Suppressor macrophage treated with lipopolysaccharide for 4 hours (primary cell): ENCODE data around the gene ESPNL.
A peak's percentile ranks its signal among the peaks of the same experiment; 100 is the strongest.

Experiments used
- DNase-seq: peaks from one replicate; pipeline ENCODE4 v3.0.0-alpha.2; 2020

Gene ESPNL

GRCh38 chr2:238144262-238144661 is 44.1 kb downstream of the ESPNL start:
- DNase-seq: no peak

DNA sequence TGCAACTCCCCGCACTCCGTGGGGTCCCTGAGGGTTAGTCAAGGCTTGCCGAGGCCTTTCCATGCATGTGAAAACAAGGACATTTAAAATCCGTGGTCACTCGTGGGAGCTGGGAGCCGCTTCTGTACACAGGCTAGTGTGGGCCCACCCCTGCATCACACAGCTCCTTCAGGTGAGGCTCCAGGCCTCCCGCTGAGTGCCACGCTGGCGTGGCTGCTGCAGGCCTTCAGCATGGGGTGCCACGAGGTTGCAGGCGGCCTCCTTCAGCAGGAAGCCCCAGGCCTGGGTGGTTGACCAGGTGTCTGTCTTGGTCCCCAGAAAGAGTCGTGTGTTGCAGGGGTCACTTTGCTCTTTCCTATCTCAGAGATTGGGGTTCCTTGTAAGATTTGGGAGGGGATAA is 44.9 kb downstream of the ESPNL start:
- no peak for DNase-seq

DNA sequence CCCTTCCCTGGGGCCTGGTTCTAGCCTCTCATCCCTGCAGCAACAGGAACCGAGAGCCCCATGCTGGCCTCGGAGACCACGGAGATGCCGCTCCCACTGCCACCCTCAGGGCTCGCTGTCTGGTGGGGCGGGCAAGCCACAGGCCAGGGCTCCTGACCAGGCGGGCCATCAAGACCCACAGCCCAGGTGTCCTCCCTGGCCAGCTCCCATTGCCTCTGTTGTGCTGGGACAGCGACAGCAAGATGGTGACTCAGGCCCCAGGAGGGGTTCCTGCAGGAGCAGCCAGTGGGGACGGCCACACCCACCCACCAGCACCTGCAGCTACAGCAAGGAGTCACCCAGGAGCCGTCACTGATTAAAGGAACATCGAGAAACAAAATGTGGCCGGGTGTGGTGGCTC is 45.7 kb downstream of the ESPNL start:
- no peak for DNase-seq

- no peak for DNase-seq
Measured at GRCh38 chr2:238146884-238147544, 46.9 kb downstream of the ESPNL start.

- DNase-seq: no peak
Measured at GRCh38 chr2:238148981-238149380, 48.8 kb downstream of the ESPNL start.

DNA sequence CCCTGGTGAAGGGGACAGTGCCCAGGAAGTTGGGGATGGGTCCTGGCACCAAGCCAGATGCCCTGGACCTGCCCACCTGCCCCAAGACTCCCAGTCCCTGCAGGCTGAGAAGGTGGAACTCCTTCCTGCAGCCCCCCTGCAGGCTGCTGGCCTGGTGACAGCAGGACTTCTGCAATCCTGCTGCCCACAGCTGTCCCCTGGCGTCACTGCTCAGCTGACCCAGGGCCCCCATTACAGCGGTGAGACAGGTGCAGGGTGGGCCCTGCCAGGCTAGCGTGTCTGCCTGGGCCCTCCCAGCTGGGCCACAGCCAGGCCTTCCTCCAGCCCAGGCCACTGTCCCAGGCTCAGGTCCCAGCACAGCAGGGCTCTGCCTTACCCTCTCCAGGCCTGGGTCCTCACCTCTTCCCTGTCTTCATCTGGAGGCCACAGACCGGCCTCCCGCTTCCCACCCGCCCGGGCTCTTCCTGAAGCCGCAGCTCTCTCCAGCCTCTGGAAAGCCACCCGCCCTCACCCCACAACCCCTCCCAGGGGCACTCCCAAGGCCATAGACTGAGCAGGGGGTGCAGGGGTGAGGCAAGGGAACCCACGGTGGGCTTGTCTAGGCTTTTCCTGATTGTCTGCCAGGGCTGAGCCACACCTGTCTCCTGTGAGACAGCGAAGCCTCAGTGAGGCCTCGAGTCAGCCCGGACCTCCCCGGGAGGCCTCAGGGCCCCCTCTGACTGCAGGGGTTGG is 49.9 kb downstream of the ESPNL start:
- DNase-seq: no peak

GRCh38 chr2:238150686-238151085 is 50.5 kb downstream of the ESPNL start:
- no peak for DNase-seq

DNA sequence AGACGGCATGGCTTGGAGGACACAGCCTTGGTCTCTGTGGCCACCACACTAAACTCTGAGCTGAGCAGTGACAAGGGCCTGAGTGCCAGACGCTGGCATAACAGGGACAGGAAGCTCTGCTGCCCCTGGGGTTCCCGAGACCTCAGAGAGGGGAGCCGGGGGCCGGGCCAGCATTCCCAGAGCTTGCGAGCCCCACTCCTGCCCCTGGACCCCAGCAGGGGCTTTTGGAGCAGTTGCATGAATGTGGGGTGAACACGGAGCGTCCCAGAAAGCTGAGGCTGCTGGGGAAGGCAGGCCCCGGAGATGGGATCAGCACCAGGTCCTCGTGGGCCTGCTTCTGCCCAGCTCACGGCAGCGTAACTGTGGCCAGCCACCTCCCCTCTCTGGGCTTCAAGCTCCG is 51.1 kb downstream of the ESPNL start:
- no peak for DNase-seq

- DNase-seq: no peak
Measured at GRCh38 chr2:238151628-238152235, 51.6 kb downstream of the ESPNL start.

DNA sequence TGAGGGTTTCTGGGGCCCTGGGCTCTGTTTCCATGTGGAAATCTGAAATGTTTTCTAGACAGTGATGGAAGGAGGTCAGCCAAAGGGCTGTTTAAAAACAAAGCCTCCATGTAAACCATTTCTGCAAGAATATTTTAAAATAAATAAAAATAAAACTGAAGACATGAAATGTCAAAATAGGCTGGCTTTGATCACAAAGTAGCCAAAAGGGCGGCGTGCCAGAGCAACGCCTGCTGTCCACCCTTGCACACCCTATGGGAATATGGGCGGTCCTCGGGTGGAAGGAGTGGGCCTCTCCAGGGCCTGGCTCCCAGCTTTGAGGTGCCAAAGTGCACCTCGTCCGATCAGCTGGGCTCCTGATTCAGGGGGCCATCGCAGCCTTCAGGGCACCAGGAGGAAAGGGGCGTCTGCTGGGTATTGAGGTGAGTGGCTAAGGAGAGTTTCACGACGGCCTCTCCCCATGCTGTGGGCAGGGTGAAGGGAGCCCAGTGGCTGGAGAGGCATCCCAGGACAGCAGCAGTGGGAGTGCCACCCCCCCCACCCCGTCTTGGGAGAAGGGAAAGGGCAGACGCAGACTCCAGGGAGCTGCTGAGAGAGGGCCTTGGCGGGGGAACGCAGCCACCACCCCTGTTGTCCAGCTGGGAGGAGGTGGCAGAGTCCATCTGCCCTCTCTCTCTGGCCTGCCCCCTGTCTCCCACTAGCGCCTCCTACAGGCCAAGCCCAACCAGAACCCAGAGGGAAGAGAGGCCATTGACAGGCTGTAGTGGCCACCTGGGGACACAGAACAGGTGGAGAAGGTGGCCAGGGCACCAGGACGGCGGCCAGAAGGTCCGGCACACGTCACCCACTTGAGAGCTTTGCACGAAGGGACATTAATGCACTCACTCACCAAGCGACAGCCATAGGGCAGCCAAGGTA is 52.9 kb downstream of the ESPNL start:
- DNase-seq: no peak

DNA sequence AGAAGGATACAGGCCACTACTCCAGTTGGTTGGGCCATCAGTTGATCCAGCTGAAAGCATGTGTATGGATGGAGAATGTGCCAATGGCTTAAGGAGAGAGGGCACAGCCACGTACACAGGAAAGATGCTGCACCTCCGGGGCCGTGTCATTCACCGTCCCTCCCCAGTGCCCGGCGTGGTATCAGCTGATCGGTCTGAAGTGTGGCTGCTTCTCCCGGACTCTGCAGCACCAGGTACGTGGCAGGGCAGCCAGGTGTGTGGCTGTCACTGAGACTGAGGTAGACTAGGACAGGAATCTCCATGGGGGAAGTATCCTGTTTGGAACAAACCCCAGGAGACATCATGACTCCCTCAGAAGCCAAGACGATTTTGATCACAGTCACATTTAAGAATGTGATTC is 54.4 kb downstream of the ESPNL start:
- DNase-seq: no peak

GRCh38 chr2:238155051-238155760 is 55.1 kb downstream of the ESPNL start:
- DNase-seq: no peak

DNA sequence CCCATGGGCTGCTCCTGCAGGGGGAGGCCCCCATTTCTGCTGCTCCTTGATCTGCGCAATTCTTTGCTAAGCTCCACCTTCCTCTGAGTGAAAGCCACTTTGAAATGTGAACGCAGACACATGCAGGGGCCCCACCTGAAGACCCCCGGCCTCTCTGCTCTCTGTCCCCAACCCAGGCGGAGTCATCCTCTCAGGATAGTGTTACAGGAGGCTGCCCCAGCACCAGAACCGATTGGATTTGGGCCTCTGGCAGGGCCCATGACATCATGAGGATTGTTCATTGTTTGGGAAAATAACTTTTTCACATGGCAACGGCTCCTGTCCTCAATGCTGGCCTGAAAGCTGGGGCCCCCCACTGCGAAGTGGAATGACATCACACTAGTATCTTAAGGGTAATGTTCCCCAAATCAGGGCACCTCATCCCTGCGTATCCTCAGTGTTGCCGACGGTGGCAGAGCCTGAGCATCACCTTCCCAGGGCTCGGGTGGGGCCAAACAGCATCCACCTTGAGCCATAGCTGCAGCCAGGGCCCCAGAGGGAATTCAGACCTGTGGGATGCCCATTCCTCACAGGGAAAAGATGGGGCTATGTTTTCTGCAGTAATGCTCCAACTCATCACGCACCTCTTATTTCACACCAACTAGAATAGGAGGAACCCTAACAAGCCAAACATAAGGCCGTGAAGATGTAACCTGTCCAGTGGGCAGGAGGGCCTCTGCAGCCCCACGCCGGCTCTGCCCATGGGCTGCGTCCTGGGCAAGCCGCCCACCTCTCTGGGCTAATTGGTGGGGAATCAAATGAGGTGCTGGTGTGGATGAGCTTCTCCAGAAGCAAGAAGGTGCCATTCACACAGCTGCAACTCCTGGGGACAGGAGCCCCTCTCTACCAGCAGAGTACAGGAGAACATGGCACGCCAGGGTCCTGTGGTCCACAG is 55.9 kb downstream of the ESPNL start:
- no peak for DNase-seq

DNA sequence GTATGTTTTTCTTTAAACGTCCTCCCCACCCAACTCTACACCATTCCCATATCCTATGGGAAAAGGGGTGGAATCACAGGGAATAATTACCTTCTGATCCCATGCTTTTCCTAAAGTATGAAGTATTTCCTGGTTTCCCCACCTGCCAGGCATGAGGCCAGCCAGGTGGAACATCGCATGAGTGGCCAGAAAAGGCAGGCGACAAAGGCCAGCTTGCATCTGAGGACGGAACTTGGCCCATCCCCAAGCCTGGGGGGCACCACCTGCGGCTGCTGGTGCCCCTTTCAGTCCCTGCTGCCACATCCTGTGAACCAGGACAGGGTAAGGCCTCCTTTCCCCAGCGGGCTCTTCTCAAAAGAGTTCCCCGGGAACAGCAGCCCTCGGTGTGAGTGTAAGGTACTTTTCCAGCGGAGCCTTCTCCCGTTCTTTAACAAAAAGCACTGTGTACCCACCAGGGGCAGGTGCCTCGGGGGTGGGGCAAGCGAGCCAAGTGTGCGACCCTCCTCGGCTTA is 57.4 kb downstream of the ESPNL start:
- no peak for DNase-seq

DNA sequence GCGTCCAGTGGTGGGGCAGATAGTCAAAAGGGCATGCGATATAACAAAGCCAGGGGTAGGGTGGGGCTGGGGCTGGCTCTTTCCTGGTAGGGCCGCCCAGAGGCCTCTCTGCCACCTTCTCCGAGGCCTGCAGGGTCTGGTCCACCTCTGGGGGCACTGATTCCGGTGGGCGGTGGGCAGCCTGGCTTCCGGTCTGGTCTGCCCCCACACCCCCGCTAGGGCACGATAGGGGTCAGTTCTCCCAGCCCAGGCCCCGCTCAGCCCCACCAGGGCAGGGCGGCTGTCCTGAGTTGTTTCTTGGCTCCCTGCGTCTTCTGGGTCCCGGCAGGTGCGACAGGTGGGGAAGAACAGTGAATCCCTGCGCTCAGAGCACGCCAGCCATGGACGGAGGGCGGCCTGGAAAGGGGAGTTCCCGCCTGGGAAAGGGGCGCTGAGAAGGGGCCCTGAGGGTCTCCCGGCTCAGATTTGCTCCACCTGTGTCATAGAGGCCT is 57.9 kb downstream of the ESPNL start:
- DNase-seq: no peak

- peak; percentile 63 for DNase-seq
Measured at GRCh38 chr2:238158509-238159070, 58.5 kb downstream of the ESPNL start, which contains the start of gene ERFE. ERFE (plus strand) TSS chr2:238158970; CDS start chr2:238159008, 38 bp downstream.

- peak; percentile 27 for DNase-seq
Measured at GRCh38 chr2:238159071-238159539, 59.0 kb downstream of the ESPNL start.

DNA sequence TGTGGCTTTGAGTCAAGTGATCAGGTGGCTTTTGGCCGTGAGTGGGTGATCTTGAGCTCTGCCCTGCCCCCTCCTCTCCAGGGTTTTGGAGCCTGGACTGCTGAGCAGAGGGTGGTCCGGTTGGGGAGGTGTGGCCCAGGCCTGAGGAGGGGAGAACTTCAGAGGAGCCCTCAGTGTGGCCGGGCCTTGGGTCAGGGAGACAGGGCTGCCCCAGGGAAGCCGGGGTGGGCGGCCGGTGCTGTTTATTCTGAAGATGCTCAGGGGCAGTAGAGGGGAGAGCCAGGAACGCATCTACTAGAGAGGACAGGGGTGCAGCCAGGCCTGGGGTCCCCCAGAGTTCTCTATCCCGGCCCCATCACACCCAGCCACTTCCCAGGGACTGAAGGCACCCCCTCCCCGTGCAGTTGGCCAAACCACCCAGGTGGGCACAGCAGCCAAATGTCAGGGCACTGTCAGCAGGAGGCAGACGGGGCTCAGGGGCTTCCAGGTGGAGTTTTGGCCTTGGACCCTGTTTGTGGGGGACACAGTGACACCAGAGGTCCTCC is 59.6 kb downstream of the ESPNL start:
- DNase-seq: no peak

- DNase-seq: peak; percentile 78
Measured at GRCh38 chr2:238160206-238161129, 60.3 kb downstream of the ESPNL start.
